Panc1 (cell line): ENCODE results near the gene GRIA2.

Experiments
- POLR2AphosphoS5 ChIP-seq: IDR thresholded peaks from 2 replicates; pipeline ENCODE4 v1.6.1; 2012; ENCODE audit warnings: mild to moderate bottlenecking, low read depth, low read length, moderate library complexity
- REST ChIP-seq, 2 experiments: IDR thresholded peaks; 2 replicates each; pipeline ENCODE4 v1.6.1; 2011 to 2012; ENCODE audit warnings: low read depth in 2 of 2, control low read depth in 1 of 2, low read length in 1 of 2, mild to moderate bottlenecking in 1 of 2, moderate library complexity in 1 of 2; ENCODE audit not compliant: insufficient read depth in 1 of 2
- TF ChIP-seq, protein P1 (sequence below): fragments of 450-650 bp; IDR thresholded peaks from 2 replicates; pipeline ENCODE4 v1.5.1; 2017; ENCODE audit warnings: mild to moderate bottlenecking

DNA sequence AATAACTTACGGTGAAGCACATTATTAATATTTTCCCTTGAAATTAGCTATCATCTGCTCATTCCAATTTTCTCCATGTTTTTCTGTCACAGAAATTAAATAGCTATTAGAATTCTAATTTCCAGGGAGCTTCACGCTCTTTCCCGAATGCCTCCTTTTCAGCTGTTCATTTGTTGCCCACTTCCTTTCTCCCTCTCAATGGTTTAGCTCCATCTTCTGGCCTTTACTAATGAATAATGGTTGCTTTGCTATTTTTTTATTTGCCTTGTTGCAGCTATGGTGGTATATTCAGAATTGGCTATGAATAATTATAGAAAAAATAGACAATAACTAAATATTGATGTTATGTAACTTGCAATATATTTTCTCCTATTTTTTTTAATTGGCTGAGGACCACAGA, 70.5 kb downstream of the GRIA2 start:
- TF ChIP-seq, protein P1, sequence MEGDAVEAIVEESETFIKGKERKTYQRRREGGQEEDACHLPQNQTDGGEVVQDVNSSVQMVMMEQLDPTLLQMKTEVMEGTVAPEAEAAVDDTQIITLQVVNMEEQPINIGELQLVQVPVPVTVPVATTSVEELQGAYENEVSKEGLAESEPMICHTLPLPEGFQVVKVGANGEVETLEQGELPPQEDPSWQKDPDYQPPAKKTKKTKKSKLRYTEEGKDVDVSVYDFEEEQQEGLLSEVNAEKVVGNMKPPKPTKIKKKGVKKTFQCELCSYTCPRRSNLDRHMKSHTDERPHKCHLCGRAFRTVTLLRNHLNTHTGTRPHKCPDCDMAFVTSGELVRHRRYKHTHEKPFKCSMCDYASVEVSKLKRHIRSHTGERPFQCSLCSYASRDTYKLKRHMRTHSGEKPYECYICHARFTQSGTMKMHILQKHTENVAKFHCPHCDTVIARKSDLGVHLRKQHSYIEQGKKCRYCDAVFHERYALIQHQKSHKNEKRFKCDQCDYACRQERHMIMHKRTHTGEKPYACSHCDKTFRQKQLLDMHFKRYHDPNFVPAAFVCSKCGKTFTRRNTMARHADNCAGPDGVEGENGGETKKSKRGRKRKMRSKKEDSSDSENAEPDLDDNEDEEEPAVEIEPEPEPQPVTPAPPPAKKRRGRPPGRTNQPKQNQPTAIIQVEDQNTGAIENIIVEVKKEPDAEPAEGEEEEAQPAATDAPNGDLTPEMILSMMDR, result no peak
- TF ChIP-seq POLR2AphosphoS5 (no peak), REST (IDR thresholded peaks at IDR 0.05; ENCODE audit: insufficient read depth in 1 of 2, low read depth in 2 of 2, low read length in 1 of 2) (no peak)
